Measurements from ENCODE around the gene CPNE8. TPM values are rescaled to one million over a fixed set of nuclear protein-coding genes. Genes with fewer than 3 reads are reported as not detected.
"Not testable (repeated sequence)": the region's sequence is repeated elsewhere in the genome, so short reads cannot be mapped to it uniquely, and the experiment has no call there.

The CPNE8 gene
- total RNA-seq, 1 donor from 2014 or later: 6.1 TPM

GRCh38 chr12:38761636-38762342 lies 143.6 kb downstream of the CPNE8 start:
- DNase-seq (ENCODE audit: low spot score): no peak
- intact Hi-C loops (cut with DNase I): no loop called here

- intact Hi-C loops (cut with DNase I): no loop called here
- DNase-seq (ENCODE audit: low spot score): no peak
Measured at GRCh38 chr12:38761111-38761510, 144.3 kb downstream of the CPNE8 start.

GRCh38 chr12:38759621-38760020 lies 145.8 kb downstream of the CPNE8 start:
- intact Hi-C loops (cut with DNase I): no loop called here
- no peak for DNase-seq (ENCODE audit: low spot score)

- intact Hi-C loops (cut with DNase I): no loop called here
- DNase-seq (ENCODE audit: low spot score): no peak
Measured at GRCh38 chr12:38746744-38747143, 158.6 kb downstream of the CPNE8 start.

- DNase-seq (ENCODE audit: low spot score): no peak
- intact Hi-C loops (cut with DNase I): no loop called here
Measured at GRCh38 chr12:38745601-38746000, 159.8 kb downstream of the CPNE8 start.

GRCh38 chr12:38744041-38744440 lies 161.3 kb downstream of the CPNE8 start:
- intact Hi-C loops (cut with DNase I): no loop called here
- DNase-seq (ENCODE audit: low spot score): no peak

- DNase-seq (ENCODE audit: low spot score); intact Hi-C loops (cut with DNase I): not testable (repeated sequence)
Measured at GRCh38 chr12:38742496-38742895, 162.9 kb downstream of the CPNE8 start.

GRCh38 chr12:38736821-38737220 lies 168.6 kb downstream of the CPNE8 start:
- intact Hi-C loops (cut with DNase I): no loop called here
- DNase-seq (ENCODE audit: low spot score): no peak

- no peak for DNase-seq (ENCODE audit: low spot score)
- intact Hi-C loops (cut with DNase I): no loop called here
Measured at GRCh38 chr12:38732761-38733160, 172.6 kb downstream of the CPNE8 start.

GRCh38 chr12:38728894-38729293 lies 176.5 kb downstream of the CPNE8 start:
- no peak for DNase-seq (ENCODE audit: low spot score)
- intact Hi-C loops (cut with DNase I): no loop called here

GRCh38 chr12:38721611-38722252 lies 183.7 kb downstream of the CPNE8 start:
- DNase-seq (ENCODE audit: low spot score): no peak
- intact Hi-C loops (cut with DNase I): no loop called here

- intact Hi-C loops (cut with DNase I): no loop called here
- no peak for DNase-seq (ENCODE audit: low spot score)
Measured at GRCh38 chr12:38720661-38721060, 184.7 kb downstream of the CPNE8 start.

- intact Hi-C loops (cut with DNase I): no loop called here
- DNase-seq (ENCODE audit: low spot score): no peak
Measured at GRCh38 chr12:38713294-38713693, 192.1 kb downstream of the CPNE8 start.

GRCh38 chr12:38711054-38711453 lies 194.3 kb downstream of the CPNE8 start:
- no peak for DNase-seq (ENCODE audit: low spot score)

GRCh38 chr12:38708466-38708865 lies 196.9 kb downstream of the CPNE8 start:
- no peak for DNase-seq (ENCODE audit: low spot score)
- intact Hi-C loops (cut with DNase I): no loop called here

More at GRCh38 chr12:38711054-38711453, 194.3 kb downstream of the CPNE8 start:
- intact Hi-C loops (cut with DNase I): no loop called here

GRCh38 chr12:38707648-38708047 lies 197.7 kb downstream of the CPNE8 start:
- intact Hi-C loops (cut with DNase I): no loop called here
- no peak for DNase-seq (ENCODE audit: low spot score)

- intact Hi-C loops (cut with DNase I): no loop called here
Measured at GRCh38 chr12:38697289-38697688, 208.1 kb downstream of the CPNE8 start.

GRCh38 chr12:38695057-38695456 lies 210.3 kb downstream of the CPNE8 start:
- no peak for DNase-seq (ENCODE audit: low spot score)
- intact Hi-C loops (cut with DNase I): no loop called here

More at GRCh38 chr12:38697289-38697688, 208.1 kb downstream of the CPNE8 start:
- no peak for DNase-seq (ENCODE audit: low spot score)

- DNase-seq (ENCODE audit: low spot score): no peak
- intact Hi-C loops (cut with DNase I): no loop called here
Measured at GRCh38 chr12:38691164-38691563, 214.2 kb downstream of the CPNE8 start.

GRCh38 chr12:38690646-38691045 lies 214.7 kb downstream of the CPNE8 start:
- intact Hi-C loops (cut with DNase I): no loop called here
- DNase-seq (ENCODE audit: low spot score): no peak

GRCh38 chr12:38689704-38690103 lies 215.7 kb downstream of the CPNE8 start:
- no peak for DNase-seq (ENCODE audit: low spot score)
- intact Hi-C loops (cut with DNase I): no loop called here
